ENCODE results near the gene MGAT3.
"Not testable (repeated sequence)": the region's sequence is repeated elsewhere in the genome, so short reads cannot be mapped to it uniquely, and the experiment has no call there.

MGAT3 gene

GRCh38 chr22:39494471-39495120, 37.8 kb downstream of the MGAT3 start:
- no peak for DNase-seq

DNA sequence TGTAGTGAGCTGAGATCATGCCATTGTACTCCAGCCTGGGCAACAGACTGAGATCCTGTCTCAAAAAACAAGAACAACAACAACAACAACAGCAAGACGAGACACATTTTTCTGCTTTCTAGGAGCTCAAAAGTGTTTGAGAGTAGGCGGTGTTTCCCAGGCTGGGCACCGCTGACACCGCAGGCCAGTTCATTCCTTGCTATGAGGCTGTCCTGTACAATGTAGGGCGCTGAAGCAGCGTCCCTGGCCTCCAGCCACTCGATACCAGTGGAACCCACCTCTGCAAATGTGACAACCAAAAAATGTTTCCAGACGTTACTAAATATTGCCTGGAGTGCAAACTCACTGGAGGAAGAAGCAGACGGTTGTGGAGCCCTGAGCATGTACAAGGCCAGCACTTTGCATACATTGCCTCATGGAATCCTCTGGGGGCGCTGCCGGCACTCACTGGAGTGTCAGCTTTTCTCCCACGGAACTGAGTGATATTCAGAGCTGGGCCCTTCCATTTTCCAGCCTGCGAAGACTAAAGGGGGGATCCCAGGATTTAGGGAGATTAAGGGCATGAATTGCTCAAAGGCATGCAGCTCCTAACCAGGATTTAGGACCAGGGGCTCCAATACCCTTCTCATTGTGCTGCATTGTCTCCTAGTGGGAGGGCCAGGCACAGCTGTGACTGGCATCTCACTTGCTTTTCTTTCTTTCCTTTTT, 39.5 kb downstream of the MGAT3 start:
- DNase-seq: peak; percentile 68

DNA sequence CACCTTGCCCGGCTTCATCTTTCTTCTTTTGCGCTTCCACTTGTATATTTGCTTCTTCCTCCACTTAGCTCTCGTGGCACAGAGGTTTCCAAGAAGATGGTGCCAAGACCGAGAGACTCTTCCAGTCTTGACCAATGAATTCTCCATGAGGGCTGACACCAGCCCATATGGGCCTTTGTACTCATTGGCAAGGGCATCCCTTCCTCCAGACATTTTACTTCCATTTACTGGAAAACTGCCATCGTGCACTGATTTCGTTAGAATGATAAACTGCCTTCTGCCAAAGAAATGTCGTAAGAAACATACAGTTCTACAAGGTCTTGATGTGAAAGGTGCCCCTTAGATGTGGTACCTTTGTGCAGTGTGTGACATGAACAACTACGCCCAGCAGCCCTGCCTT, 40.6 kb downstream of the MGAT3 start:
- DNase-seq: no peak

GRCh38 chr22:39498368-39498767, 41.6 kb downstream of the MGAT3 start:
- peak; percentile 24 for DNase-seq

GRCh38 chr22:39498802-39499201, 42.0 kb downstream of the MGAT3 start:
- DNase-seq: no peak

- no peak for DNase-seq
Measured at GRCh38 chr22:39500101-39500500, 43.3 kb downstream of the MGAT3 start.

DNA sequence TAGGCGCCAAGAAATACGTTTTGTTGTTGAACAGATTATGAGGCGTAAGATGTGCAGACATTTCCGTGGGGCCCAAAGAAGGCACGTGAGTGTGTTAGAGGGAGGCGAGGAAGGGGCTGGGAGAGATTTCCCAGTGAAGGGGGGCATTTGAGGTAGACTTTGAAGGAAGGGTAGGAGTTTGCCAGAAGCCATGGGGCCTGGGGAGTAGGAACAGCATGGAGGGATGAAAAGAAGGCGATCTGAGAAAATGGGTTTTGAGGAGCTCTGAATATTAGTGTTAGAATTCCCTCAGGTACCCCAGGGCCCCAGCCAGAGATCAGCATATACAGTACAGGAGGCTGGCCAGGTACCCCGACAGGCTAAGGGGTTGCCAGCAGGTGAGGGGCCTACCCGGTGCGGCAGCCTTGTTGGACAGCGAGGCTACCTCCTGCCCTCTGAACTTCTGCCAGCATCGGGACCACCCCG, 44.9 kb downstream of the MGAT3 start:
- no peak for DNase-seq

DNA sequence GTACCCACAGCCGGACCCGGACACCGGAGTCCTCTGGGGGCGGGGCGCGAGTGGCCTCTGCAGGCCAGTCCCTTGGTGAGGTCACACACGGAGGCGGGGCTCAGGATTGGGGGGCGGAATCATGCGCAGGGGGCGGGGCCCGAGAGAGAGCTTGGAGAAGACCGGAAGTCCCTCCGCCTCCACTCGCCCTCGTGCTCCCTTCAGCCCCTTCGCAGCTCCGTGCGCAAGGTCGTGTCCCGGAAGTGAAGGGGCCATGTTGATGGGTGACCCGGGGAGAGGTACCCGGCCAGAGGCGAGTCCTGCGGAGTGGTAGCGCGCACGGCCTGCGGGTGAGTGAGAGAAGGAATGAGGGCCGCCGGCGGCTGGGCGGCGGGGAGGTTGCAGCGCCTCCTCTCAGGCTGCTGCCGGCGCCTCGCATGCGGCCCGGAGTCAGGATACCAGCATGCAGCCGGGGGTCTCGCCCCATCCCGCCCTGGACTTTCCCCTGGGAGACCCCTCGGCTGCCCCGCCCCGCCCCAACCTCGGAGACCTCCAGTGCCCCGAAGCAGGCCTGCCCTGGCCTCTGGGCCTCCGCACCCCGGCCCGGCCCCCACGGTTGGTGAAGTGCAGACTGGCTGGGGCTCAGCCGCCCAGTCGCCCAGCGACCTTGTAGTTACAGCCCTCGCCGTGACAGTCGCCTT, 45.4 kb downstream of the MGAT3 start, which contains the start of gene MIEF1:
TSS of gene MIEF1 (plus strand) at position 182 of the 680 bp plus-strand sequence. CDS start 9,005 bp downstream, outside the sequence.
- peak; percentile 95 for DNase-seq

- no peak for DNase-seq
Measured at GRCh38 chr22:39502789-39503409, 46.1 kb downstream of the MGAT3 start.

GRCh38 chr22:39503630-39504029, 46.8 kb downstream of the MGAT3 start:
- DNase-seq: no peak

DNA sequence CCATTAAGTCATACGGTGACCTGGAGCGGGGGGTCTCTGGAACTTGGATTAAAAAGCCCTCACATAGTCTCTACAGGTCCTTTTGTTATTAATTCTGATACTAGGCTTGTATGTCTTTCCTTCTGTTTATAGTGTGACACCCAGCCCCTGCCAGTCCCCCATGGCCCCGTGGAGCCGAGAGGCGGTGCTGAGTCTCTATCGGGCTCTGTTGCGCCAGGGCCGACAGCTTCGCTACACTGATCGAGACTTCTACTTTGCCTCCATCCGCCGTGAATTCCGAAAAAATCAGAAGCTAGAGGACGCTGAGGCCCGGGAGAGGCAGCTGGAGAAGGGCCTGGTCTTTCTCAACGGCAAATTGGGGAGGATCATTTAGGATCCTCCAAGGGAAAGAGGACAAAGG, 47.3 kb downstream of the MGAT3 start:
- DNase-seq: no peak

- not testable (repeated sequence) for DNase-seq
Measured at GRCh38 chr22:39507021-39507420, 50.2 kb downstream of the MGAT3 start.

DNA sequence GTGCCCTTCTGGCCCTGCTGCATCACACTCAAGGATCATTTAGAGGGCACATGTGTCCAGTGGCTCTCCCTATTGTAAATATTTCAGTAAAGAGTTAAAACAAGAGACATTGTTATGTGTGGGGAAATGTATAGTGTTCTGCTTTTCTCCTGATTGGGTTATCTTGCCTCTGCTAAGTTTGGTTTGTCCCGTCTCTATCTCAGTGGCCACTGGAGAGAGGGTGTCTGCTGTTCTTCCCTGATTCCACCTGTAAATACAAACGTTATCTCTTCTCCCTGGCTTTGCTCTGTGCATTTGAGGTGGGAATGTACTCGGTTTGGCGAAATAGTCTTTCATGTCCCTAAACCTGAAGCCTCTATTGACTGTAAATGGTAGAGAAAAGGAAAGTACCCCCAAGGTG, 51.6 kb downstream of the MGAT3 start:
- DNase-seq: no peak

GRCh38 chr22:39510529-39511149, 53.8 kb downstream of the MGAT3 start:
- no peak for DNase-seq

GRCh38 chr22:39511226-39511625, 54.4 kb downstream of the MGAT3 start:
- DNase-seq: no peak

DNA sequence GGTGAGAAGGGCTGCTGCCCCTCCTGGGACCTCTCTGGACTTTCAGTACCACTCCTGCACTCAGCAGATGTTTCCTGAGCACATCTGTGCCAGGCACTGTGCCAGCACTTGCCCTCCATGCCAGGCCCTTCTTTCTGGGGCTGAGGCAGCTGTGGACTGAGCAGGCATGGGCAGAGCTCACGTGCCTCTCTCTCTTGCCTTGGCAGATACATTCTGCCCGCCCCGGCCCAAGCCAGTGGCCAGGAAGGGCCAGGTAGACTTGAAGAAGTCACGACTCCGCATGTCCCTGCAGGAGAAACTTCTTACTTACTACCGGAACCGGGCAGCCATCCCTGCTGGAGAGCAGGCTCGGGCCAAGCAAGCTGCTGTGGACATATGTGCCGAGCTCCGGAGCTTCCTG, 55.2 kb downstream of the MGAT3 start:
- DNase-seq: no peak

DNA sequence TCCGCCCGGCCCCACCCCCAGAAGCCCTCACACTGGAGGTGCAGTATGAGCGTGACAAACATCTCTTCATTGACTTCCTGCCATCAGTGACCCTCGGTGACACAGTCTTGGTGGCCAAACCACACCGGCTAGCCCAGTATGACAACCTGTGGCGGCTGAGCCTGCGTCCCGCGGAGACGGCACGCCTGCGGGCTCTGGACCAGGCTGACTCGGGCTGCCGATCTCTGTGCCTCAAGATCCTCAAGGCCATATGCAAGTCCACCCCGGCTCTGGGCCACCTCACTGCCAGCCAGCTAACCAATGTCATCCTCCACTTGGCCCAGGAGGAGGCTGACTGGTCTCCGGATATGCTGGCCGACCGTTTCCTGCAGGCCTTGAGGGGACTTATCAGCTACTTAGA, 57.0 kb downstream of the MGAT3 start:
- DNase-seq: no peak

GRCh38 chr22:39514373-39514973, 57.7 kb downstream of the MGAT3 start:
- DNase-seq: no peak

DNA sequence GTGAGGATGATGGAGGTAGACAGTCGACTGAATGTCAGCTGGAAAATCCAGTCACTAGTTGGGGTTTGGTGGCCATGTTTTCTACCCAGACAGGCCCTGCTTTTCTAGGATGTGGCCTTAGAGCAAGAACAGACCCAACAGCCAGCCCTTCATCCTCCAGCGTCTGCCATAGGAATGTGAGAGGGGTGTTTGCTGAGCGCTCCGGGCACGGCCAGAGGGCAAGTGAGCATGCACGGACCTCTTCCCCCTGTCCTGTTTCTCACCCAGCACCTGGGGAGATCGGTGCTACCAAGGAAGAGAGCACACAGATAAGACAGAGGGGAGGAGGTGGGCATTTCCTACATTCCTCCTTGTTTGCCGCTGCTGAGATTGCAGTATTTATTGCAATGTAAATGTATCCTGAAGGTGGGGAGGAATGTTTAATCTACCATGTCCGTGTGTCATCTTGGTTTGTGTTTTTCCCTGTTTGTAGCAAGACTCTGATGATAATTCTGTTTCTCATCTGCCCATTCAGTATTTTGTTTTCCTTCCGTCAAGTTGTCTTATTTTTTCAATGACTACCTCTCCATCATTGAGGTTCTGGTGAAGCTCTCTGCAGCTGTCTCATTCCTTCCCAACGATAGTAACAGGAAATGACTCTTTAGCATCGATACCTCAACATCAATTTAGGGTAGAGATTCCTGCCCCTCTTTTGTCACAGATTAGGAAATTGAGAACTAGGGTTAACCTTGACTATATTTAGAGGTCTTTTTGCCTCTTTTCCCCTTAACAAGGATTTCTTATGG, 58.6 kb downstream of the MGAT3 start:
- no peak for DNase-seq

- DNase-seq: no peak
Measured at GRCh38 chr22:39517470-39517869, 60.7 kb downstream of the MGAT3 start.

DNA sequence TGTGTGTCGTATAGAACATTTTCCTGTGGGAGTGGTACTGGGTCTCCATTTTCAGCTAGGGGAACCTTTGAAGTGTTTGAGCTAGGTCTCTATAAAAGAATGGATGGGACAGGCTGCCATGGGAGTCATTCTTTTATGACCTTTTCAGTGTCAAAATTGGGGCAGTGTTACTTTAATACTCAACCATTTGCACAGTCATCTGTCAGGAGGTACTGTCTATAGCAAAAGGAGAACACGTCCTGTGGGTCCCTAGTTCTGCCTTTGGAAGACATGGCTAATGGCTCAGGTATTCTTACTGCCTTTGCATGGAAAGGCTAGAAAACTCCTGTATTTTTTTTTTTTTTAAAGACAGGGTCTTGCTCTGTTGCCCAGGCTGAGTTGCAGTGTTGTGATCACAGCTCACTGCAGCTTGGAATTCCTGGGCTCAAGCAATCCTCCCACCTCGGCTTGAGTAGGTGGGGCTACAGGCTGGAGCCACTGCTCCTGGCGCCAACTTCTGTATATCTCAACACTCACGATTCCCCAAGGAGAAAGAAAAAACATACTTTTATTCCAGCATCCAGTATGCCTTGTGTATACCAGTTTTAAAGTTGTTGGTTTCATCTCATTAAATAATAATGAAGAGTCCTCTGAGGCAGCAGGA, 61.5 kb downstream of the MGAT3 start:
- no peak for DNase-seq
